Osteoblast (primary cell): ENCODE data around the gene TFPI2. TPM values are rescaled to one million over a fixed set of nuclear protein-coding genes. Genes with fewer than 3 reads are reported as not detected.

Experiments used
- DNase-seq: peaks from one replicate; pipeline ENCODE4 v3.0.0; 2011; ENCODE audit warnings: low spot score, mixed read lengths; ENCODE audit not compliant: insufficient read length; ENCODE audit errors: missing footprints
- H2AFZ ChIP-seq: 2 replicates; pipeline ENCODE4 v1.6.0; 2011; ENCODE audit warnings: mild to moderate bottlenecking, low read length
- H3K27ac ChIP-seq: 2 replicates; pipeline ENCODE4 v1.5.1; 2011; ENCODE audit warnings: mild to moderate bottlenecking, low read depth, low read length, moderate library complexity
- H3K27me3 ChIP-seq: 2 replicates; pipeline ENCODE4 v1.6.0; 2012; ENCODE audit warnings: mild to moderate bottlenecking, control low read depth, inconsistent platforms, low read length, moderate library complexity; ENCODE audit not compliant: insufficient read depth
- H3K36me3 ChIP-seq: 2 replicates; pipeline ENCODE4 v1.5.1; 2011; ENCODE audit warnings: mild to moderate bottlenecking, low read length, control low read depth, moderate library complexity; ENCODE audit not compliant: insufficient read depth
- H3K4me1 ChIP-seq: 2 replicates; pipeline ENCODE4 v1.5.1; 2011; ENCODE audit warnings: mild to moderate bottlenecking, low read length, control low read depth, moderate library complexity; ENCODE audit not compliant: insufficient read depth
- H3K4me2 ChIP-seq: 2 replicates; pipeline ENCODE4 v1.6.0; 2011; ENCODE audit warnings: mild to moderate bottlenecking, low read length; ENCODE audit not compliant: insufficient read depth
- H3K4me3 ChIP-seq: fragments of 200-600 bp; sonication (generic); 3 replicates; pipeline ENCODE4 v1.5.1; 2012; ENCODE audit warnings: mild to moderate bottlenecking, low read length, inconsistent platforms; ENCODE audit not compliant: insufficient read depth
- H3K79me2 ChIP-seq: 2 replicates; pipeline ENCODE4 v1.6.0; 2012; ENCODE audit warnings: mild to moderate bottlenecking, low read length, control low read depth, inconsistent platforms; ENCODE audit not compliant: insufficient read depth
- H3K9me3 ChIP-seq: 2 replicates; pipeline ENCODE4 v1.5.1; 2011; ENCODE audit warnings: low read depth, low read length, control low read depth
- H4K20me1 ChIP-seq: 2 replicates; pipeline ENCODE4 v1.6.0; 2012; ENCODE audit warnings: mild to moderate bottlenecking, low read length, control low read depth; ENCODE audit not compliant: insufficient read depth
- total RNA-seq: library from RNA; depleted of rRNA; stranded (reverse); fragments of >200 nt; gene quantifications from 2 replicates; pipeline ENCODE4 v1.2.3, GENCODE V29; 2012
- TF ChIP-seq, protein P1 (sequence below): IDR thresholded peaks from 2 replicates; pipeline ENCODE4 v1.5.1; 2011; ENCODE audit warnings: mild to moderate bottlenecking, low read depth, low read length, moderate library complexity; ENCODE audit errors: extremely low read depth

TFPI2 gene
- total RNA-seq, 1 donor, result 8.7 TPM

DNA sequence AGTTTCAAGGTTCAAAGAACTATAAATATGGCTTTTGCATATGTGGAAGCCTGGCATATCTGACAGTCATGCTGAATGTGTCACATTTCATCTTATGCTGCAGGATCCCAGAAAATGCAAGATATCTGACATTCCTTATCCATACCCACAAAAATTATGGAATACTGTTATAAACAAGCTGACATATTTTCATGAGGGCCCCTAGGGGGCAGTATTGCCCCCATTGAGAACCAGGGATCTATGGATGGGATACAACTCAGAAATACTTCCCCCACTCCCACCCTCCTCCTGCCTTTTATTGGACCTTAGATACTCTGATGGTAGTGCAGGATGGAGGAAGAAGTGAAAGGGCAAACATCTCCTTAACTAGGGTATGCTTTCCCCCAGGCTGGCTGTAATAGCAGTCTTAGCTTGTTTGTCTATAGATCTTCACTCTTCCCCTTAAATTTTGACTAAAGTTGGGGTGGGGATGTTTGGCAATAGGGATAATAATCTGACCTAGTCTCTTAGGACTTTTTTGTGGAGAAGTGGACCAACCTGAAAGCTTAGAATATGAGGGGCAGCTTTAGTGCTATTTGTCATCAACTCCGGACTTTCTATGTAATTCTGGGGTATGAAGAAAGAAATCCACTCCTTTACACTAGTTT is 12.3 kb upstream of the TFPI2 start:
- Histone ChIP-seq H3K4me2 (peak overlapping the region; percentile 22), H3K27me3 (no peaks in the 10 kb centered on the region), H2AFZ (no peak overlapping the region), H4K20me1 (no peaks in the 10 kb centered on the region), H3K79me2 (no peaks in the 10 kb centered on the region), H3K4me1 (peaks cover 2% of the 10 kb centered on the region), H3K36me3 (no peaks in the 10 kb centered on the region), H3K4me3 (no peak overlapping the region), H3K27ac (no peak overlapping the region), H3K9me3 (no peaks in the 10 kb centered on the region)
- TF ChIP-seq, protein P1, sequence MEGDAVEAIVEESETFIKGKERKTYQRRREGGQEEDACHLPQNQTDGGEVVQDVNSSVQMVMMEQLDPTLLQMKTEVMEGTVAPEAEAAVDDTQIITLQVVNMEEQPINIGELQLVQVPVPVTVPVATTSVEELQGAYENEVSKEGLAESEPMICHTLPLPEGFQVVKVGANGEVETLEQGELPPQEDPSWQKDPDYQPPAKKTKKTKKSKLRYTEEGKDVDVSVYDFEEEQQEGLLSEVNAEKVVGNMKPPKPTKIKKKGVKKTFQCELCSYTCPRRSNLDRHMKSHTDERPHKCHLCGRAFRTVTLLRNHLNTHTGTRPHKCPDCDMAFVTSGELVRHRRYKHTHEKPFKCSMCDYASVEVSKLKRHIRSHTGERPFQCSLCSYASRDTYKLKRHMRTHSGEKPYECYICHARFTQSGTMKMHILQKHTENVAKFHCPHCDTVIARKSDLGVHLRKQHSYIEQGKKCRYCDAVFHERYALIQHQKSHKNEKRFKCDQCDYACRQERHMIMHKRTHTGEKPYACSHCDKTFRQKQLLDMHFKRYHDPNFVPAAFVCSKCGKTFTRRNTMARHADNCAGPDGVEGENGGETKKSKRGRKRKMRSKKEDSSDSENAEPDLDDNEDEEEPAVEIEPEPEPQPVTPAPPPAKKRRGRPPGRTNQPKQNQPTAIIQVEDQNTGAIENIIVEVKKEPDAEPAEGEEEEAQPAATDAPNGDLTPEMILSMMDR, result peak; percentile 93
- DNase-seq, result no peak

DNA sequence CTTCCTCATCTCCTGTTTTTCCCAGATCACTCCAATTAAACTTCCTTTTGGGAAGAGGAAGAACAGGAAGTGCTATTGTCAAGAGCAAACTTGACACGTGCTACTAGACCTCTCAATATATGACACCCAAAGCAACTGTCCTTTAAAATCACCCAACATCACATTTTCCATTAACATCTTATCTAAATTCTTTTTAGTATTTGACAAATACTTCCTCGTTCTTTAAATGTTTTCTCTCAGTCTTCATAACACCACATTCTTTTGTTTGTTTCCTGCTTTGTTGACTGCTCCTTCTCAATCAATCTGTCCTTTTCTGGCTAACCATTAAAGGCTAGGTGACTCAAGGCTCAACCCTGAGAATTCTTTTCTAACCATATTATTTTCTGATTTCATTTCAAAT is 7.1 kb upstream of the TFPI2 start:
- H3K27ac ChIP-seq, result no peak overlapping the region
- no peak for DNase-seq
- no peak overlapping the region for H3K4me2 ChIP-seq
- TF ChIP-seq, protein P1, result no peak
- no peak overlapping the region for H3K4me3 ChIP-seq
- H2AFZ ChIP-seq, result no peak overlapping the region
- no peaks in the 10 kb centered on the region for H3K4me1 ChIP-seq
- H3K36me3 ChIP-seq, result no peaks in the 10 kb centered on the region
- no peaks in the 10 kb centered on the region for H4K20me1 ChIP-seq
- no peaks in the 10 kb centered on the region for H3K27me3 ChIP-seq
- H3K9me3 ChIP-seq, result no peaks in the 10 kb centered on the region
- no peaks in the 10 kb centered on the region for H3K79me2 ChIP-seq

DNA sequence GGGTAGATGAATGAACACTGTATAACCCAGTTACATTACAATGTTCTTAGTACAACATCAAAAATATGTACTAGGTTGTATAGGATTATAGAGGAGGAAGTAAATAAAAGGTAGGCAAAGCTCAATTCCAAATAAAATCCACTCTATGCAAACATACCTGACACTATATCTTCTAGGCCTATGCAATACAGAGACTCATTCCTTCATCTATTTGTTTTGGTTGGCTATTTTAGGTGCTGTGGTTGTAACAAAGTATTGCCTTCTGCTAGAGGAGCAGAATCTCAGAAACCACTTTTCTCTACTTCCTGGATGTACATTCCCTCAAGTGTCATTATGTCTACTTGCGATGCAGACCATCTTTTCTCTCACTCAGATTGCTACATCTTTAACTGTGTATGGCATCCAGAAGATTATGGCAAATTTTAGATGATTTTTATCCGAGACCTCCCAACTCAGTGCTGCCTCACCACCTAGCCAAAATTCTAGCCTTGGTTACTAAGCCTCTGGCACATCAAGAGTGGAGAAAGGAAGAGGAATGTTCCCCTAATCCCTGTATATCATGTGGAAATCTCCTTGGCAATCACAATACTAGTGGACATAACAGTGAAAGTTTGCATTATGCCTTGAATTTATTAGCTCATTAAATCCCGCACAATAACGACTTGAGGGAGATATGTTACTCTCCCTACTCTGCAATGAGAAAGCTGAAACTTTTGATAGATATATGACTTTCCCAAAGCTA is 5.5 kb upstream of the TFPI2 start:
- Histone ChIP-seq H3K4me1 (no peaks in the 10 kb centered on the region), H3K4me2 (no peak overlapping the region), H4K20me1 (no peaks in the 10 kb centered on the region), H3K36me3 (no peaks in the 10 kb centered on the region), H2AFZ (no peak overlapping the region), H3K79me2 (no peaks in the 10 kb centered on the region), H3K4me3 (no peak overlapping the region), H3K27me3 (no peaks in the 10 kb centered on the region), H3K9me3 (no peaks in the 10 kb centered on the region), H3K27ac (no peak overlapping the region)
- TF ChIP-seq, protein P1, result no peak
- no peak for DNase-seq

DNA sequence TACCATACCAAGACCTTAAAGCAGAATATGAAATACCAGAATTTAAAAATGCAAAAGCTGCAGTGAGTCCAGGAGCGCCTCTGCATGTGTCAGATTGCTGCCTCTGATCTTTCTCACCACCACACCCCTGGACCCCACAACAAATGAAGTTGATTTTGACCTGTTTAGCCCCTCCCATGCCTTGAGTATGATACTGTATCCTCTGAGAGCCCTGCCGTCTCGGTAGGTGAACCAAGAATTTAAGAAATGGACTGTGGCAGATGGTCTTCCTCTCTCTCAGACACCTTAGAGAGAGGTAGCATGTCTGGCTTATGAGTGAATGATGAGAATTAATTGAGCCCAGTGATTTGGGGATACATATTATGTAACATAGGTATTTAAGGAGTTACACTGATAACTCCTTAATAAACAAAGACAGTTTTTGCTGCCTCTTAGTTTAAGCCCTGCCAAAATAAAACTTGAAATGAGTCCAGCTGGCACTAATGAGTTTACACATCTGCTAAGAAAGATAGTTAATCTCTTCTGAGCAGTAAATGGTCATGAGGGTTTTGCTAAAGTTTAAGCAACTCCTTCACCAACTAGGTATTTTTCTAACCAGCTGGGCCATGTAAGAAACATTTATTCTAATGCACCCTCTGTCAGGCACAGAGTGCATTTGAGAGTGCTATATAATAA is 4.5 kb upstream of the TFPI2 start:
- peaks cover 4% of the 10 kb centered on the region for H3K4me1 ChIP-seq
- H3K79me2 ChIP-seq, result peaks cover under 1% of the 10 kb centered on the region
- H3K27me3 ChIP-seq, result no peaks in the 10 kb centered on the region
- TF ChIP-seq, protein P1, result no peak
- H3K36me3 ChIP-seq, result no peaks in the 10 kb centered on the region
- H3K4me2 ChIP-seq, result no peak overlapping the region
- H3K9me3 ChIP-seq, result no peaks in the 10 kb centered on the region
- H2AFZ ChIP-seq, result no peak overlapping the region
- no peak overlapping the region for H3K27ac ChIP-seq
- DNase-seq, result peak; percentile 22
- no peaks in the 10 kb centered on the region for H4K20me1 ChIP-seq
- H3K4me3 ChIP-seq, result no peak overlapping the region
